ENCODE measurements around the gene FAM187B. TPM values are rescaled to one million over a fixed set of nuclear protein-coding genes. Genes with fewer than 3 reads are reported as not detected.

Gene FAM187B
- total and polyA plus RNA-seq, 2 of the 4 experiments (the other 2 are of a cell fraction) = not detected

GRCh38 chr19:35268536-35269437 is 40.2 kb upstream of the FAM187B start, which contains the start of gene USF2:
Gene USF2, plus strand, starts transcription at chr19:35268962. Its CDS starts 140 bp downstream, at chr19:35269102.
- peak within 1 kb of the TSS; percentile 95 for H3K27ac ChIP-seq (ENCODE audit: insufficient read depth, low read length)
- peak within 1 kb of the TSS; percentile 83 for H3K23ac ChIP-seq (ENCODE audit: low read depth, low read length)
- H3K9me3 ChIP-seq (ENCODE audit: control insufficient read depth, insufficient read depth, low read length) = no peaks in the 10 kb centered on the region
- H3K4me2 ChIP-seq (ENCODE audit: low read depth, low read length) = peak within 1 kb of the TSS; percentile 54
- peak within 1 kb of the TSS; percentile 42 for H3K18ac ChIP-seq (ENCODE audit: low read depth, low read length)
- H3K14ac ChIP-seq (replicated peaks; ENCODE audit: low read depth, low read length) = peak within 1 kb of the TSS; percentile 86
- TF ChIP-seq RAD21 (IDR thresholded peaks at IDR 0.05; ENCODE audit: low read length) (no peak), RFX5 (IDR thresholded peaks at IDR 0.05; ENCODE audit: low read depth, low read length) (no peak), MXI1 (IDR thresholded peaks at IDR 0.05; ENCODE audit: borderline replicate concordance, low read depth, low read length) (0 out of 2 replicates have a peak, but pooled peaks have one; percentile 39), MAZ (IDR thresholded peaks at IDR 0.05; ENCODE audit: borderline replicate concordance, low read depth, low read length) (0 out of 2 replicates have a peak, but pooled peaks have one; percentile 37), BHLHE40 (IDR thresholded peaks at IDR 0.05; ENCODE audit: low read depth, low read length) (no peak), RCOR1 (IDR thresholded peaks at IDR 0.05; ENCODE audit: insufficient replicate concordance, low read length) (no peak)
- TF ChIP-seq, protein P1, sequence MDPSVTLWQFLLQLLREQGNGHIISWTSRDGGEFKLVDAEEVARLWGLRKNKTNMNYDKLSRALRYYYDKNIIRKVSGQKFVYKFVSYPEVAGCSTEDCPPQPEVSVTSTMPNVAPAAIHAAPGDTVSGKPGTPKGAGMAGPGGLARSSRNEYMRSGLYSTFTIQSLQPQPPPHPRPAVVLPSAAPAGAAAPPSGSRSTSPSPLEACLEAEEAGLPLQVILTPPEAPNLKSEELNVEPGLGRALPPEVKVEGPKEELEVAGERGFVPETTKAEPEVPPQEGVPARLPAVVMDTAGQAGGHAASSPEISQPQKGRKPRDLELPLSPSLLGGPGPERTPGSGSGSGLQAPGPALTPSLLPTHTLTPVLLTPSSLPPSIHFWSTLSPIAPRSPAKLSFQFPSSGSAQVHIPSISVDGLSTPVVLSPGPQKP (IDR thresholded peaks at IDR 0.05; ENCODE audit: borderline replicate concordance, low read depth, low read length) = no peak
- TF ChIP-seq, protein P2, sequence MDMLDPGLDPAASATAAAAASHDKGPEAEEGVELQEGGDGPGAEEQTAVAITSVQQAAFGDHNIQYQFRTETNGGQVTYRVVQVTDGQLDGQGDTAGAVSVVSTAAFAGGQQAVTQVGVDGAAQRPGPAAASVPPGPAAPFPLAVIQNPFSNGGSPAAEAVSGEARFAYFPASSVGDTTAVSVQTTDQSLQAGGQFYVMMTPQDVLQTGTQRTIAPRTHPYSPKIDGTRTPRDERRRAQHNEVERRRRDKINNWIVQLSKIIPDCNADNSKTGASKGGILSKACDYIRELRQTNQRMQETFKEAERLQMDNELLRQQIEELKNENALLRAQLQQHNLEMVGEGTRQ (IDR thresholded peaks at IDR 0.05; ENCODE audit: low read depth, low read length) = peak; percentile 88
- 0% methylated on average over 14 of the region's 126 CpGs; no CpG with 5 or more reads in 1 of the 2 experiments for WGBS, 2 experiments (ENCODE audit: extremely low coverage in 2 of 2, insufficient read length in 1 of 2)
- H2AK9ac ChIP-seq (replicated peaks; ENCODE audit: low read depth, low read length, poor library complexity) = peak within 1 kb of the TSS; percentile 99
- peak within 1 kb of the TSS; percentile 87 for H3K4ac ChIP-seq (ENCODE audit: low read depth, low read length)
- dilution Hi-C loops (cut with HindIII; ENCODE audit: low sequenced_read_pairs, unreplicated experiment) = no loop called here
- no peaks in the 10 kb centered on the region for H4K20me1 ChIP-seq (ENCODE audit: insufficient read depth, low read length)
- in situ Hi-C loops (cut with MboI; ENCODE audit: low sequenced_read_pairs) = no loop called here
- H2BK15ac ChIP-seq (ENCODE audit: low read depth, low read length) = no peak within 1 kb of the TSS
- H3K4me3 ChIP-seq (ENCODE audit: insufficient read depth, low read depth, low read length) = peak within 1 kb of the TSS; percentile 73
- intact Hi-C loops (cut with micrococcal nuclease) = loop anchor here (1.0 to 5.0 kb wide), 3 partner anchors 126 to 227 kb away; partner anchors contain the start of gene FXYD7
- H3K79me1 ChIP-seq (ENCODE audit: low read depth in 1 of 2, low read length in 2 of 2) = peaks cover 14 to 42% of the 10 kb centered on the region in 2 experiments
- peak within 1 kb of the TSS; percentile 92 for H3K9ac ChIP-seq (ENCODE audit: low read depth, low read length)
- H3K56ac ChIP-seq (ENCODE audit: extremely low read depth, insufficient read depth, low read length) = peak within 1 kb of the TSS; percentile 99
- peaks cover 32% of the 10 kb centered on the region for H3K36me3 ChIP-seq (ENCODE audit: control insufficient read depth, insufficient read depth, low read length)
- H4K91ac ChIP-seq (ENCODE audit: insufficient read depth, low read depth, low read length) = peak within 1 kb of the TSS; percentile 89
- H2AK5ac ChIP-seq (ENCODE audit: low read depth, low read length) = peak within 1 kb of the TSS; percentile 98
- H3K27me3 ChIP-seq (ENCODE audit: control insufficient read depth, insufficient read depth, low read length) = no peaks in the 10 kb centered on the region
- peak; percentile 61 for DNase-seq
- H2BK20ac ChIP-seq (ENCODE audit: low read depth, low read length) = no peak within 1 kb of the TSS
- H2AFZ ChIP-seq (replicated peaks; ENCODE audit: low read length, poor library complexity) = peak within 1 kb of the TSS; percentile 98
- peak within 1 kb of the TSS; percentile 85 for H4K5ac ChIP-seq (ENCODE audit: low read depth, low read length)
- ATAC-seq (ENCODE audit: low read depth) = peak; percentile 28
- peak within 1 kb of the TSS; percentile 79; the same call in 1 of the 2 replicates for H2BK120ac ChIP-seq (ENCODE audit: low read depth, low read length)
- BruUV-seq (replicated peaks) = no TSS peak
- H3K4me1 ChIP-seq (ENCODE audit: control insufficient read depth, insufficient read depth, low read length) = peaks cover 7% of the 10 kb centered on the region
- peaks cover 8% of the 10 kb centered on the region for H3K9me1 ChIP-seq (ENCODE audit: insufficient read depth, low read length)
- ChIA-PET POLR2A (ENCODE audit: unreplicated experiment) (interaction anchor here (0.6 kb wide), 3 partner anchors 9 to 487 kb away, joined by 3 to 10 read pairs (median 5); no protein-coding TSS in a partner anchor), CTCF (interaction anchor here (0.6 kb wide), 1 partner anchor 59 kb away, joined by 3 read pairs; no protein-coding TSS in a partner anchor)
- peak within 1 kb of the TSS; percentile 92 for H2BK5ac ChIP-seq (ENCODE audit: low read depth, low read length, poor library complexity, severe bottlenecking)
- peak within 1 kb of the TSS; percentile 98 to 100 for H4K8ac ChIP-seq (ENCODE audit: low read depth in 2 of 2, low read length in 2 of 2)
